ENCODE measurements around the gene LHX2.

DNA sequence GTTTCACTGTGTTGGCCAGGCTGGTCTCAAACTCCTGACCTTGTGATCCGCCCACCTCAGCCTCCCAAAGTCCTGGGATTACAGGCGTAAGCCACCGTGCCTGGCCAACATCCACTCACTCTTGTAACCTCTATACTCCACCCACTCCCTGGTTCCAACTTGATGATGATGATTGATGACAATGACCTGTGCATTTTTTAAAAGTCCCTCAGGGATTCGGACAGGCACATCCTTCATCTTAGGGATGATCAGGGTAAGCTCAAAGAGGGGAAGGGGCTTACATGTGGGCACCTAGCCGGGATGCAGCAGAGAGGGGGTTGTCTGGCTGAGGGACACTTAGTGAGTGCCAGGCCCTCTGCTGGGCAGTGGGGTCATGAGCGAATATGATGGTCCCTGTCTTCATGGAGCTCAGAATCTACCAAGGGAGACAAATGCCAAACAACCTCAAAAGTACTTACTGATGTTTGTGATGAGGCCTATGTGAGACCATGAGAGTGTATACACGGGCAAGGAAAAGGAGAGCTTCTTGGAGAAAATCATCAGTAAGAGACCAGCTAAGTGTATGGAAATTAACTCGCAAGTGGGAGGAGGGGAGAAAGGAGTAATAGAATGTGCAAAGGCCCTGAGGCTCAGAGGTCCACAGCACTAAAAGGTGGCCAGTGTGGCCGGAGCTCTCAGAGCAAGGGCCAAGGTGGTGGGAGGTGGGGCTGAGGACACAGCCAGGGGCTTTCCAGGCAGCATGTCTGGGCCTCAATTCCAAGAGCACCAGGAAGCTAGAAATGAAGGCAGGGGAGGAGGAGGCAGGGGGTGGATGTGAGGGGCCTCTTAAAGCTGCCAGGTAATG is 27.4 kb downstream of the LHX2 start:
- TF ChIP-seq, protein P1, sequence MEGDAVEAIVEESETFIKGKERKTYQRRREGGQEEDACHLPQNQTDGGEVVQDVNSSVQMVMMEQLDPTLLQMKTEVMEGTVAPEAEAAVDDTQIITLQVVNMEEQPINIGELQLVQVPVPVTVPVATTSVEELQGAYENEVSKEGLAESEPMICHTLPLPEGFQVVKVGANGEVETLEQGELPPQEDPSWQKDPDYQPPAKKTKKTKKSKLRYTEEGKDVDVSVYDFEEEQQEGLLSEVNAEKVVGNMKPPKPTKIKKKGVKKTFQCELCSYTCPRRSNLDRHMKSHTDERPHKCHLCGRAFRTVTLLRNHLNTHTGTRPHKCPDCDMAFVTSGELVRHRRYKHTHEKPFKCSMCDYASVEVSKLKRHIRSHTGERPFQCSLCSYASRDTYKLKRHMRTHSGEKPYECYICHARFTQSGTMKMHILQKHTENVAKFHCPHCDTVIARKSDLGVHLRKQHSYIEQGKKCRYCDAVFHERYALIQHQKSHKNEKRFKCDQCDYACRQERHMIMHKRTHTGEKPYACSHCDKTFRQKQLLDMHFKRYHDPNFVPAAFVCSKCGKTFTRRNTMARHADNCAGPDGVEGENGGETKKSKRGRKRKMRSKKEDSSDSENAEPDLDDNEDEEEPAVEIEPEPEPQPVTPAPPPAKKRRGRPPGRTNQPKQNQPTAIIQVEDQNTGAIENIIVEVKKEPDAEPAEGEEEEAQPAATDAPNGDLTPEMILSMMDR (conservative IDR thresholded peaks at IDR 0.05; ENCODE audit: low read depth, low read length), result no peak
- TF ChIP-seq EZH2 (IDR thresholded peaks at IDR 0.05; ENCODE audit: borderline replicate concordance, low read depth, low read length, poor library complexity, severe bottlenecking), result no peak
